C4-2B (cell line): Measurements from ENCODE around the gene TRPC3.

Source experiments
- CTCF ChIP-seq: fragments of 450-650 bp; conservative IDR thresholded peaks from 2 replicates; pipeline ENCODE4 v1.5.1; 2017; ENCODE audit warnings: mild to moderate bottlenecking
- ZFX ChIP-seq: fragments of 450-650 bp; IDR thresholded peaks from 2 replicates; pipeline ENCODE4 v1.6.1; 2017

DNA sequence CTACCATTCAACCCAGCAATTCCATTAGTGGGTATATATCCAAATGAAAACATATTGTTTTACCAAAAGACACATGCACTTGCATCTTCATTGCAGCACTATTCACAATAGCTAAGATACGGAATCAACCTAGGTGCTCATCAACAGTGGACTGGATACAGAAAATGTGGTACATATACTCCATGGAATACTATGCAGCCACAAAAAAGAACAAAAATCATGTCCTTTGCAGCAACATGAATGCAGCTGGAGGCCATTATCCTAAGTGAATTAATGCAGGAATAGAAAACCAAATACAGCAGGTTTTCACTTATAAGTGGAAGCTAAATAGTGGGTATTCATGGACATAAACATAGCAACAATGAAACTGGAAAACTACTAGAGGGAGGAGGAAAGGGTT is 43.5 kb downstream of the TRPC3 start:
- TF ChIP-seq CTCF = no peak
- no peak for TF ChIP-seq ZFX
